Panc1 (cell line): ENCODE results near the gene EGFLAM.

ENCODE experiments used
- CTCF ChIP-seq: fragments of 450-650 bp; IDR thresholded peaks from 2 replicates; pipeline ENCODE4 v1.5.1; 2017; ENCODE audit warnings: mild to moderate bottlenecking
- POLR2AphosphoS5 ChIP-seq: IDR thresholded peaks from 2 replicates; pipeline ENCODE4 v1.6.1; 2012; ENCODE audit warnings: mild to moderate bottlenecking, low read depth, low read length, moderate library complexity
- SIN3A ChIP-seq: IDR thresholded peaks from 2 replicates; pipeline ENCODE4 v1.6.1; 2012; ENCODE audit warnings: low read depth, mild to moderate bottlenecking, low read length, moderate library complexity, borderline replicate concordance; ENCODE audit not compliant: insufficient read depth
- TF ChIP-seq, protein P1 (sequence below), 2 experiments: IDR thresholded peaks; 2 replicates each; pipeline ENCODE4 v1.6.1; 2011 to 2012; ENCODE audit warnings: low read depth in 2 of 2, control low read depth in 1 of 2, low read length in 1 of 2, mild to moderate bottlenecking in 1 of 2, moderate library complexity in 1 of 2; ENCODE audit not compliant: insufficient read depth in 1 of 2

DNA sequence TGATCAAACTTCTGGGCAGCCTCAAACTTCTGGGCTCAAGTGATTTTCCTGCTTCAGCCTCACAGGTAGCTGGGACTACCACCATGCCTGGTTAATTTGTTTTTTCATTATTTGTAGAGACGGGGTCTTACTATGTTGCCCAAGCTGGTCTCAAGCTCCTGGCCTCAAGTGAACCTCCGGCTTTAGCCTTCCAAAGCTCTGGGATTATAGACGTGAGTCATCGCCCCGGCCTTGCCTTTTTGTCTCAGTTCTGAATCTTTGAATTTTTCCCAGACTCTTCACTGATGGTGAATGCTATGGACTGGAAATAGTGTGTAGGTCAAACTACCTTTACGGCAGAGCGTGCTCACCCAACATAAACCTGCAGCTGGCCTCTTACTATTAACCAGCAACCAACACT, 32.3 kb upstream of the EGFLAM start:
- no peak for TF ChIP-seq CTCF
- TF ChIP-seq, protein P1, sequence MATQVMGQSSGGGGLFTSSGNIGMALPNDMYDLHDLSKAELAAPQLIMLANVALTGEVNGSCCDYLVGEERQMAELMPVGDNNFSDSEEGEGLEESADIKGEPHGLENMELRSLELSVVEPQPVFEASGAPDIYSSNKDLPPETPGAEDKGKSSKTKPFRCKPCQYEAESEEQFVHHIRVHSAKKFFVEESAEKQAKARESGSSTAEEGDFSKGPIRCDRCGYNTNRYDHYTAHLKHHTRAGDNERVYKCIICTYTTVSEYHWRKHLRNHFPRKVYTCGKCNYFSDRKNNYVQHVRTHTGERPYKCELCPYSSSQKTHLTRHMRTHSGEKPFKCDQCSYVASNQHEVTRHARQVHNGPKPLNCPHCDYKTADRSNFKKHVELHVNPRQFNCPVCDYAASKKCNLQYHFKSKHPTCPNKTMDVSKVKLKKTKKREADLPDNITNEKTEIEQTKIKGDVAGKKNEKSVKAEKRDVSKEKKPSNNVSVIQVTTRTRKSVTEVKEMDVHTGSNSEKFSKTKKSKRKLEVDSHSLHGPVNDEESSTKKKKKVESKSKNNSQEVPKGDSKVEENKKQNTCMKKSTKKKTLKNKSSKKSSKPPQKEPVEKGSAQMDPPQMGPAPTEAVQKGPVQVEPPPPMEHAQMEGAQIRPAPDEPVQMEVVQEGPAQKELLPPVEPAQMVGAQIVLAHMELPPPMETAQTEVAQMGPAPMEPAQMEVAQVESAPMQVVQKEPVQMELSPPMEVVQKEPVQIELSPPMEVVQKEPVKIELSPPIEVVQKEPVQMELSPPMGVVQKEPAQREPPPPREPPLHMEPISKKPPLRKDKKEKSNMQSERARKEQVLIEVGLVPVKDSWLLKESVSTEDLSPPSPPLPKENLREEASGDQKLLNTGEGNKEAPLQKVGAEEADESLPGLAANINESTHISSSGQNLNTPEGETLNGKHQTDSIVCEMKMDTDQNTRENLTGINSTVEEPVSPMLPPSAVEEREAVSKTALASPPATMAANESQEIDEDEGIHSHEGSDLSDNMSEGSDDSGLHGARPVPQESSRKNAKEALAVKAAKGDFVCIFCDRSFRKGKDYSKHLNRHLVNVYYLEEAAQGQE (IDR thresholded peaks at IDR 0.05; ENCODE audit: insufficient read depth in 1 of 2, low read depth in 2 of 2, low read length in 1 of 2), result no peak
- TF ChIP-seq SIN3A, result no peak
- TF ChIP-seq POLR2AphosphoS5, result no peak
